SH-SY5Y (cell line): ENCODE results near the gene MED8.

Experiments
- GATA2 ChIP-seq: IDR thresholded peaks from 2 replicates; pipeline ENCODE4 v1.6.1; 2011; ENCODE audit warnings: mild to moderate bottlenecking, low read depth, low read length
- GATA3 ChIP-seq: IDR thresholded peaks from 2 replicates; pipeline ENCODE4 v1.6.1; 2011; ENCODE audit warnings: low read depth, mild to moderate bottlenecking, low read length, moderate library complexity

The MED8 gene

GRCh38 chr1:43389326-43390313, at the start of gene MED8, which contains the start of gene SZT2:
Gene MED8 (minus strand): TSS chr1:43389800. CDS start chr1:43389764, 36 bp downstream.
Gene SZT2 (plus strand): TSS chr1:43389899. CDS start chr1:43389969, 70 bp downstream.
- TF ChIP-seq GATA3, result no peak
- no peak for TF ChIP-seq GATA2

GRCh38 chr1:43438953-43439581, 49.5 kb upstream of the MED8 start:
- no peak for TF ChIP-seq GATA3

- TF ChIP-seq GATA3 (no peak), GATA2 (no peak)
These were observed 49.0 kb upstream of the MED8 start for GRCh38 chr1:43438576-43438952.

- no peak for TF ChIP-seq GATA3
These were observed 48.4 kb upstream of the MED8 start for GRCh38 chr1:43438006-43438405.

- no peak for TF ChIP-seq GATA2
These were observed 47.7 kb upstream of the MED8 start for GRCh38 chr1:43437031-43437973.

GRCh38 chr1:43436371-43436770, 46.8 kb upstream of the MED8 start:
- TF ChIP-seq GATA3 (no peak), GATA2 (no peak)

GRCh38 chr1:43435146-43436145, 45.8 kb upstream of the MED8 start:
- TF ChIP-seq GATA3 (no peak), GATA2 (no peak)

- TF ChIP-seq GATA3 (no peak), GATA2 (no peak)
These were observed 44.7 kb upstream of the MED8 start for GRCh38 chr1:43434256-43434655.

GRCh38 chr1:43432907-43433306, 43.3 kb upstream of the MED8 start:
- TF ChIP-seq GATA2, result no peak
- TF ChIP-seq GATA3, result no peak

- TF ChIP-seq GATA2, result no peak
- no peak for TF ChIP-seq GATA3
These were observed 42.7 kb upstream of the MED8 start for GRCh38 chr1:43432171-43432860.

GRCh38 chr1:43431676-43432075, 42.1 kb upstream of the MED8 start:
- TF ChIP-seq GATA3 (no peak), GATA2 (no peak)

- TF ChIP-seq GATA3, result no peak
- TF ChIP-seq GATA2, result no peak
These were observed 41.2 kb upstream of the MED8 start for GRCh38 chr1:43430831-43431230.
